ENCODE results near the gene AMPH. TPM values are rescaled to one million over a fixed set of nuclear protein-coding genes. Genes with fewer than 3 reads are reported as not detected.

Gene AMPH
- total RNA-seq (2014; rRNA removed; shearing (Covaris generic)), result 14.0 and 27.8 TPM in 2 replicates

GRCh38 chr7:38630720-38631673 lies at the start of gene AMPH:
Gene AMPH, minus strand, starts transcription at chr7:38631373. Its CDS starts 22 bp downstream, at chr7:38631351.
- DNase-seq (ENCODE audit: low read depth), result peak; percentile 94

- no peak for DNase-seq (ENCODE audit: low read depth)
Measured at GRCh38 chr7:38679419-38679818, 48.2 kb upstream of the AMPH start.

- DNase-seq (ENCODE audit: low read depth), result no peak
Measured at GRCh38 chr7:38678698-38679054, 47.5 kb upstream of the AMPH start.

GRCh38 chr7:38677981-38678697 lies 47.0 kb upstream of the AMPH start:
- DNase-seq (ENCODE audit: low read depth), result no peak

- DNase-seq (ENCODE audit: low read depth), result no peak
Measured at GRCh38 chr7:38675494-38676106, 44.4 kb upstream of the AMPH start.

GRCh38 chr7:38674513-38674912 lies 43.3 kb upstream of the AMPH start:
- no peak for DNase-seq (ENCODE audit: low read depth)

GRCh38 chr7:38673795-38674194 lies 42.6 kb upstream of the AMPH start:
- peak; percentile 80 for DNase-seq (ENCODE audit: low read depth)

- DNase-seq (ENCODE audit: low read depth), result no peak
Measured at GRCh38 chr7:38671911-38672905, 41.0 kb upstream of the AMPH start.

- no peak for DNase-seq (ENCODE audit: low read depth)
Measured at GRCh38 chr7:38669965-38670520, 38.9 kb upstream of the AMPH start.

GRCh38 chr7:38664972-38665371 lies 33.8 kb upstream of the AMPH start:
- DNase-seq (ENCODE audit: low read depth), result no peak

- DNase-seq (ENCODE audit: low read depth), result peak; percentile 74
Measured at GRCh38 chr7:38660427-38661099, 29.4 kb upstream of the AMPH start.

- no peak for DNase-seq (ENCODE audit: low read depth)
Measured at GRCh38 chr7:38659931-38660330, 28.8 kb upstream of the AMPH start.

- peak; percentile 34 for DNase-seq (ENCODE audit: low read depth)
Measured at GRCh38 chr7:38658921-38659320, 27.7 kb upstream of the AMPH start.

- DNase-seq (ENCODE audit: low read depth), result no peak
Measured at GRCh38 chr7:38656968-38657367, 25.8 kb upstream of the AMPH start.

GRCh38 chr7:38655833-38656774 lies 24.9 kb upstream of the AMPH start:
- no peak for DNase-seq (ENCODE audit: low read depth)

GRCh38 chr7:38637957-38638356 lies 6.8 kb upstream of the AMPH start:
- DNase-seq (ENCODE audit: low read depth), result no peak

GRCh38 chr7:38632411-38632810 lies 1.2 kb upstream of the AMPH start:
- DNase-seq (ENCODE audit: low read depth), result no peak

- peak; percentile 72 for DNase-seq (ENCODE audit: low read depth)
Measured at GRCh38 chr7:38629651-38630510, 1.3 kb downstream of the AMPH start.

All from Daoy (cell line).